GM12878 (cell line): ENCODE data around the gene PLEKHA6. TPM values are rescaled to one million over a fixed set of nuclear protein-coding genes. Genes with fewer than 3 reads are reported as not detected.

Source experiments
- ATAC-seq: fragments of 200-7000 bp; cut with Tn5 transposase; 3 replicates; pipeline ENCODE4 v1.9.1; 2020; ENCODE audit warnings: mild to moderate bottlenecking, moderate library complexity
- BruUV-seq: library from RNA; stranded (reverse); fragments of 400-500 nt; replicated peaks from 2 replicates; lab custom pipeline; 2021; lab: Mats Ljungman, UMichigan
- CTCF ChIA-PET: fragments of 300-600 bp; sonication (Branson Sonifier 250); formaldehyde crosslinking; extraction: SDS; loops from one replicate; lab custom pipeline; 2021; ENCODE audit warnings: inconsistent platforms; lab: Yijun Ruan, JAX
- POLR2A ChIA-PET: fragments of 350-600 bp; formaldehyde crosslinking; extraction: SDS; loops from one replicate; lab custom pipeline; 2021; ENCODE audit warnings: inconsistent platforms; lab: Charles Lee
- RAD21 ChIA-PET: fragments of 300-600 bp; sonication (Branson Sonifier 250); formaldehyde crosslinking; loops from one replicate; lab custom pipeline; 2023; ENCODE audit warnings: antibody characterized with exemption; ENCODE audit not compliant: unreplicated experiment; lab: Charles Lee
- SMC1A ChIA-PET: fragments of 300-600 bp; sonication (Branson Sonifier 250); formaldehyde crosslinking; loops from one replicate; lab custom pipeline; 2023; ENCODE audit not compliant: unreplicated experiment, uncharacterized antibody; lab: Charles Lee
- DNase-seq: peaks from one replicate; pipeline ENCODE4 v3.0.0-alpha.2; 2011; ENCODE audit warnings: low read depth, low spot score
- FAIRE-seq: peaks from 3 replicates; lab custom pipeline; 2011; peaks lifted over from hg19 to GRCh38; lab: Jason Lieb, UNC
- H2AFZ ChIP-seq: 2 replicates; pipeline ENCODE4 v1.6.0; 2011; ENCODE audit warnings: low read depth, low read length, control low read depth; ENCODE audit not compliant: control insufficient read depth
- H3K27ac ChIP-seq: 2 replicates; pipeline ENCODE4 v1.5.1; 2011; ENCODE audit warnings: control low read depth; ENCODE audit not compliant: control insufficient read depth, insufficient read depth
- H3K27me3 ChIP-seq, 2 experiments: replicated peaks in 1 of 2; 2 replicates each; pipeline versions ENCODE4 v1.6.0 to v1.6.1; 2011; ENCODE audit warnings: low read length in 1 of 2; ENCODE audit not compliant: control insufficient read depth in 2 of 2, insufficient read depth in 2 of 2
- H3K36me3 ChIP-seq, 2 experiments: 2 replicates each; pipeline ENCODE4 v1.5.1; 2011; ENCODE audit warnings: low read length in 1 of 2; ENCODE audit not compliant: control insufficient read depth in 2 of 2, insufficient read depth in 2 of 2
- H3K4me1 ChIP-seq: 2 replicates; pipeline ENCODE4 v1.6.1; 2011; ENCODE audit warnings: mild to moderate bottlenecking, low read length, moderate library complexity, mixed read lengths; ENCODE audit not compliant: control insufficient read depth, insufficient read depth
- H3K4me2 ChIP-seq: 2 replicates; pipeline ENCODE4 v1.6.0; 2011; ENCODE audit warnings: control low read depth; ENCODE audit not compliant: control insufficient read depth, insufficient read depth
- H3K4me3 ChIP-seq: fragments of 200-600 bp; sonication (generic); 2 replicates; pipeline ENCODE4 v1.5.1; 2016
- H3K79me2 ChIP-seq: 2 replicates; pipeline ENCODE4 v1.6.0; 2011; ENCODE audit warnings: low read length; ENCODE audit not compliant: control insufficient read depth, insufficient read depth
- H3K9ac ChIP-seq: 2 replicates; pipeline ENCODE4 v1.8.0; 2011; ENCODE audit warnings: low read length, control low read depth, mixed read lengths; ENCODE audit not compliant: control insufficient read depth, insufficient read depth
- H3K9me3 ChIP-seq: replicated peaks from 3 replicates; pipeline ENCODE4 v1.5.1; 2011; ENCODE audit warnings: mild to moderate bottlenecking, low read length; ENCODE audit not compliant: control insufficient read depth, insufficient read depth
- H4K20me1 ChIP-seq: 2 replicates; pipeline ENCODE4 v1.6.0; 2011; ENCODE audit not compliant: control insufficient read depth, insufficient read depth
- BHLHE40 ChIP-seq, 2 experiments: fragments of 450-650 bp in 1 of 2; IDR thresholded peaks; 2 replicates each; pipeline ENCODE4 v1.6.1; 2011 to 2017; ENCODE audit warnings: low read depth in 2 of 2, borderline replicate concordance in 1 of 2, improper control_type of control experiment in 1 of 2, low read length in 1 of 2, mild to moderate bottlenecking in 1 of 2
- EED ChIP-seq: sonication (generic); IDR thresholded peaks from 2 replicates; pipeline ENCODE4 v1.6.1; 2016; ENCODE audit warnings: antibody characterized with exemption, low read depth
- EGR1 ChIP-seq, 2 experiments: IDR thresholded peaks; 1 replicate in 1 of 2; 2 replicates in 1 of 2; pipeline ENCODE4 v1.6.1; 2011 to 2012; ENCODE audit warnings: low read depth in 2 of 2, low read length in 2 of 2, borderline replicate concordance in 1 of 2, mild to moderate bottlenecking in 1 of 2, moderate library complexity in 1 of 2
- NFIC ChIP-seq: IDR thresholded peaks from 2 replicates; pipeline ENCODE4 v1.6.1; 2012; ENCODE audit warnings: low read depth, mild to moderate bottlenecking, inconsistent platforms, low read length, moderate library complexity
- STAT1 ChIP-seq: fragments of 450-650 bp; conservative IDR thresholded peaks from 2 replicates; pipeline ENCODE4 v1.6.1; 2014; ENCODE audit warnings: antibody characterized with exemption, mild to moderate bottlenecking
- ZNF384 ChIP-seq: IDR thresholded peaks from 2 replicates; pipeline ENCODE4 v1.6.1; 2012; ENCODE audit warnings: low read depth, mild to moderate bottlenecking, low read length, improper control_type of control experiment, borderline replicate concordance
- WGBS: methylation state at CpG from one replicate; pipeline ENCODE4 v1.1.6; 2016; ENCODE audit warnings: low lambda C conversion rate; ENCODE audit not compliant: insufficient replicate concordance, insufficient coverage; ENCODE audit errors: missing lambda C conversion rate; 5-methylcytosine and 5-hydroxymethylcytosine counted together
- in situ Hi-C: fragments of 300-500 bp; cut with MboI; formaldehyde crosslinking; loops from 9 replicates; pipeline ENCODE4 v1.14.3; 2018; ENCODE audit warnings: mixed read lengths
- intact Hi-C: fragments of 100-400 bp; cut with micrococcal nuclease; formaldehyde crosslinking; loops from one replicate; pipeline ENCODE4 v1.14.2; 2022; ENCODE audit not compliant: unreplicated experiment
- polyA plus RNA-seq, 11 experiments: library from polyadenylated mRNA; depleted of rRNA in 4 of 11; unstranded in 6 of 11; stranded (reverse) in 5 of 11; fragments of >200 nt; fragmentation: Nextera tagmentation in 4 of 11; fragmentation: Illumina TruSeq in 1 of 11; extraction: Ambion mirVana in 4 of 11; extraction: Trizol in 1 of 11; gene quantifications; 1 replicate in 1 of 11; 2 replicates in 10 of 11; pipeline versions ENCODE4 v1.2.1 to v1.2.3, GENCODE V29; 2011 to 2016; ENCODE audit warnings: inconsistent platforms in 2 of 11, missing spikeins in 2 of 11, low read depth in 1 of 11
- total RNA-seq, 4 experiments: library from RNA; depleted of rRNA in 3 of 4; stranded (reverse); fragments of >200 nt in 3 of 4; fragmentation: Illumina TruSeq in 1 of 4; extraction: Trizol in 1 of 4; gene quantifications; 2 replicates each; pipeline versions ENCODE4 v1.2.1 to v1.2.3, GENCODE V29; 2013 to 2021
- TF ChIP-seq, protein P1 (sequence below): fragments of 450-650 bp; IDR thresholded peaks from 2 replicates; pipeline ENCODE4 v1.6.1; 2017; ENCODE audit warnings: mild to moderate bottlenecking, low read depth, inconsistent platforms; ENCODE audit not compliant: poor library complexity, severe bottlenecking

Gene PLEKHA6
- total and polyA plus RNA-seq, 10 of the 15 experiments (the other 5 are each of a cell fraction or from before 2014, with no cell fraction given), result 0.04 to 0.81 (median 0.19) TPM; not detected in 4

DNA sequence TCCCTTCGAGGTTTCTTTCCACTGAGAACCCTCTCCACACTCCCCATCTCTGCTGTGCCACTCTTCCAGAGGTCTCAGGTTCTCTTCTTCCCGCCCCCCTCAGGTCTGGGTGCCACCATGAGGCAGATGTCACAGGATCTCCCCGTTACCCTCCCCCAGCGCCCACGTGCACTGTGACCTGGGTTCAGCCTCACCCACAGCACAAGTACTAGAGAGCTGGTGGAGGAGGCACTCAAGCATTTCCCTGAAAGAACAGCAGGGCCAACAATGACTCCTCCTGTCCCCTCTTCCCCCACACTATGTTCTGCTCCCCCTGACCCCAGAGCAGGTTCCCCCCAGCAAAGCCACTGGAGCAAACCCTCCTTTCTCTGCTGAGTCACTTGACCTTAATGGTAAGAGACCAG lies 14.3 kb downstream of the PLEKHA6 start:
- Histone ChIP-seq H3K4me2 (no peak overlapping the region), H3K27ac (no peak overlapping the region), H4K20me1 (no peaks in the 10 kb centered on the region), H3K9me3 (no peaks in the 10 kb centered on the region), H2AFZ (no peak overlapping the region), H3K27me3 (peaks cover 3% of the 10 kb centered on the region in 2 experiments), H3K9ac (no peak overlapping the region), H3K4me1 (no peaks in the 10 kb centered on the region), H3K79me2 (no peaks in the 10 kb centered on the region), H3K36me3 (no peaks in the 10 kb centered on the region), H3K4me3 (no peak overlapping the region)
- no TSS peak for BruUV-seq
- TF ChIP-seq BHLHE40 (IDR thresholded peaks at IDR 0.05; ENCODE audit: borderline replicate concordance in 1 of 2, low read depth in 2 of 2, low read length in 1 of 2) (peak in 1 of 2 experiments; percentile 46; a peak in 1 of 4 replicates), NFIC (no peak)
- peak; percentile 26; the same call in 2 of the 3 replicates for ATAC-seq
- intact Hi-C loops, result no loop called here
- ChIA-PET POLR2A (interaction anchor here (0.9 to 1.4 kb wide), 2 partner anchors 21 to 68 kb away, joined by 3 to 4 read pairs; no protein-coding TSS in a partner anchor), RAD21 (interaction anchor here (0.7 to 1.2 kb wide), 6 partner anchors 12 to 131 kb away, joined by 3 to 4 read pairs (median 3); partner anchors contain the start of gene GOLT1A), CTCF (interaction anchor here (0.8 to 2.2 kb wide), 9 partner anchors 9 to 138 kb away, joined by 3 to 15 read pairs (median 4); no protein-coding TSS in a partner anchor), SMC1A (interaction anchor here (0.6 to 1.3 kb wide), 5 partner anchors 9 to 169 kb away, joined by 3 to 6 read pairs (median 4); partner anchors contain the start of gene GOLT1A)
- in situ Hi-C loops, result no loop called here
- no peak for DNase-seq
- WGBS, result 0% methylated on average over 5 of the region's 5 CpGs
- FAIRE-seq, result no peak

DNA sequence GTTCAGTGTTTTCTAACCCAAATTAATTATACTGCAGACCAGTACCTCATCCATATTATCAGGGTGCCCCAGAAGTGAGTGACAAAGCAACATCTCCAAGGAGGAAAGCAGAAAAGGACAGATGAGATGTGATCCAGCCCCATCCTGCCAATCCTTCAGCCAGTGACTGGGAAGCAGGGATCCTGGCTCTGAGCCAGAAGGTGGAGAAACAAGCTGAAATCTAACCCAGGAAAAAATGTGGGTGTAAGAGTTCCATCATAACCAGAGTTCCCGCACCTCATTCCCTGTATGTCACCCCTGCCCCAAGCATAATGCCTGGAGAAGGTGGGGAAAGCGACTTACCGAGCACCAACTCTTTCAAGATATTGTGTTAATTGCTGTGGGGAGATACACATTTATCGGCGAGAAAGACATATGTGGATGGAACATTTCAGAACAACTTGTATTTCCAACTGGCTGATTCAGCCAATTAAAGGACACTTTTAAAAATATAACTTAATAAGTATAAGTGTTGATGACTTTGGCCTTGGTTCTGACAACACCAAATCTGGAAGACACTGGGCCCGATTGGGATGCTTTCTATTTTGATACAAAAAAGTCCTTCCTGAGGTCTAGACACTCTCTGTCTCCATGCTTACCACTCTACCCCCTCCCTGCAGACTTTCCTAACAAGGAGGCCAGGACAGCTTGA lies 14.9 kb downstream of the PLEKHA6 start:
- Histone ChIP-seq H3K27me3 (peaks cover 3 to 5% of the 10 kb centered on the region in 2 experiments), H3K36me3 (no peaks in the 10 kb centered on the region), H3K79me2 (no peaks in the 10 kb centered on the region), H2AFZ (no peak overlapping the region), H3K27ac (no peak overlapping the region), H3K9ac (no peak overlapping the region), H4K20me1 (no peaks in the 10 kb centered on the region), H3K4me2 (no peak overlapping the region), H3K9me3 (no peaks in the 10 kb centered on the region), H3K4me1 (no peaks in the 10 kb centered on the region), H3K4me3 (no peak overlapping the region)
- WGBS, result 62% methylated on average over 6 of the region's 6 CpGs
- no TSS peak for BruUV-seq
- ATAC-seq, result no peak
- SMC1A ChIA-PET, result interaction anchor here (1.2 to 3.6 kb wide), 4 partner anchors 10 to 54 kb away, joined by 3 to 15 read pairs (median 4); no protein-coding TSS in a partner anchor
- POLR2A ChIA-PET, result interaction anchor here (0.7 to 1.4 kb wide), 3 partner anchors 20 to 67 kb away, joined by 3 to 5 read pairs (median 4); no protein-coding TSS in a partner anchor
- intact Hi-C loops, result no loop called here
- CTCF ChIA-PET, result interaction anchor here (1.0 to 3.6 kb wide), 9 partner anchors 10 to 182 kb away, joined by 3 to 20 read pairs (median 5); no protein-coding TSS in a partner anchor
- no peak for FAIRE-seq
- RAD21 ChIA-PET, result interaction anchor here (1.2 to 1.5 kb wide), 3 partner anchors 14 to 131 kb away, joined by 3 to 5 read pairs (median 4); partner anchors contain the start of gene GOLT1A
- DNase-seq, result no peak
- in situ Hi-C loops, result no loop called here
- TF ChIP-seq, protein P1, sequence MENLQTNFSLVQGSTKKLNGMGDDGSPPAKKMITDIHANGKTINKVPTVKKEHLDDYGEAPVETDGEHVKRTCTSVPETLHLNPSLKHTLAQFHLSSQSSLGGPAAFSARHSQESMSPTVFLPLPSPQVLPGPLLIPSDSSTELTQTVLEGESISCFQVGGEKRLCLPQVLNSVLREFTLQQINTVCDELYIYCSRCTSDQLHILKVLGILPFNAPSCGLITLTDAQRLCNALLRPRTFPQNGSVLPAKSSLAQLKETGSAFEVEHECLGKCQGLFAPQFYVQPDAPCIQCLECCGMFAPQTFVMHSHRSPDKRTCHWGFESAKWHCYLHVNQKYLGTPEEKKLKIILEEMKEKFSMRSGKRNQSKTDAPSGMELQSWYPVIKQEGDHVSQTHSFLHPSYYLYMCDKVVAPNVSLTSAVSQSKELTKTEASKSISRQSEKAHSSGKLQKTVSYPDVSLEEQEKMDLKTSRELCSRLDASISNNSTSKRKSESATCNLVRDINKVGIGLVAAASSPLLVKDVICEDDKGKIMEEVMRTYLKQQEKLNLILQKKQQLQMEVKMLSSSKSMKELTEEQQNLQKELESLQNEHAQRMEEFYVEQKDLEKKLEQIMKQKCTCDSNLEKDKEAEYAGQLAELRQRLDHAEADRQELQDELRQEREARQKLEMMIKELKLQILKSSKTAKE, result no peak
- TF ChIP-seq EED (no peak), ZNF384 (no peak), EGR1 (IDR thresholded peaks at IDR 0.05; ENCODE audit: borderline replicate concordance in 1 of 2, low read depth in 2 of 2, low read length in 2 of 2) (no peak), STAT1 (no peak), BHLHE40 (IDR thresholded peaks at IDR 0.05; ENCODE audit: borderline replicate concordance in 1 of 2, low read depth in 2 of 2, low read length in 1 of 2) (no peak)
